MM.1S (cell line): ENCODE data around the gene PRSS36.

Experiments
- EZH2 ChIP-seq: fragments of 300-600 bp; sonication (generic); optimal IDR thresholded peaks from 2 replicates; pipeline ENCODE3; 2017; ENCODE audit warnings: low read depth, mild to moderate bottlenecking, antibody characterized with exemption, low read length, mixed read lengths
- EZH2phosphoT487 ChIP-seq: fragments of 300-600 bp; sonication (generic); IDR thresholded peaks from 2 replicates; pipeline ENCODE4 v1.6.1; 2018; ENCODE audit warnings: antibody characterized with exemption, low read length
- TF ChIP-seq, protein P1 (sequence below): fragments of 300-600 bp; sonication (generic); IDR thresholded peaks from 2 replicates; pipeline ENCODE4 v1.5.1; 2016; ENCODE audit warnings: antibody characterized with exemption, low read length, mixed read lengths

DNA sequence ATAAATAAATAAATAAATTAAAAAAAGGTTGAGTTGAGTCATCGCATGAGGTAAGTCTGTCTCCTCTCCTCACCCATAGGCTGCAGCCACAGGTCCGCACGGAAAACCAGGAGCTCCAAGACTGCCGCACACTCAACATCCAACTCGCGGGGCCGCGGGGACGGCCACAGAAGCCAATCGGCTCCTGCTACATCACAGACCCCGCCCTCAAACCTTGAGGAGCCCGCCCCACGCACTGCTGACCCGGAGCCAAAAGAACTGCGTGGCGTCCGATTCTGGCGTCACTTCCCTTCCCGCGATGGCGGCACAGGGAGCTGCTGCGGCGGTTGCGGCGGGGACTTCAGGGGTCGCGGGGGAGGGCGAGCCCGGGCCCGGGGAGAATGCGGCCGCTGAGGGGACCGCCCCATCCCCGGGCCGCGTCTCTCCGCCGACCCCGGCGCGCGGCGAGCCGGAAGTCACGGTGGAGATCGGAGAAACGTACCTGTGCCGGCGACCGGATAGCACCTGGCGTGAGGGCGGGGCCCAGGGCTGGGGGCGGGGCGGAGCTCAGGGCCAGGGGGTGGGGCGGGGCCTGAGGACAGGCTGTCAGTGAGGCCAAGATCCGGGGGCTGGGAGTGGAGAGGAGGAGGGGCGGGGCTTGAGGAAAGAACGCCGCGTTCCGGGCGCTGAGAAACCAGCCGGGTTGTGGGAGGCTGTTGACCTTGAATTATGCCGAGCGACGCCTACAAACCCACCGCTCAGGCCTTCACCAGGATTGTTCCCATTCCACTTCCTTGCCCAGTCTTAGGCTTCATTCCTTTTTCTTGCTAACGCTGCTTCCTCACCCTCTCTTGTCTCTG lies 32.3 kb downstream of the PRSS36 start, which contains the start of gene KAT8:
- TF ChIP-seq, protein P1, sequence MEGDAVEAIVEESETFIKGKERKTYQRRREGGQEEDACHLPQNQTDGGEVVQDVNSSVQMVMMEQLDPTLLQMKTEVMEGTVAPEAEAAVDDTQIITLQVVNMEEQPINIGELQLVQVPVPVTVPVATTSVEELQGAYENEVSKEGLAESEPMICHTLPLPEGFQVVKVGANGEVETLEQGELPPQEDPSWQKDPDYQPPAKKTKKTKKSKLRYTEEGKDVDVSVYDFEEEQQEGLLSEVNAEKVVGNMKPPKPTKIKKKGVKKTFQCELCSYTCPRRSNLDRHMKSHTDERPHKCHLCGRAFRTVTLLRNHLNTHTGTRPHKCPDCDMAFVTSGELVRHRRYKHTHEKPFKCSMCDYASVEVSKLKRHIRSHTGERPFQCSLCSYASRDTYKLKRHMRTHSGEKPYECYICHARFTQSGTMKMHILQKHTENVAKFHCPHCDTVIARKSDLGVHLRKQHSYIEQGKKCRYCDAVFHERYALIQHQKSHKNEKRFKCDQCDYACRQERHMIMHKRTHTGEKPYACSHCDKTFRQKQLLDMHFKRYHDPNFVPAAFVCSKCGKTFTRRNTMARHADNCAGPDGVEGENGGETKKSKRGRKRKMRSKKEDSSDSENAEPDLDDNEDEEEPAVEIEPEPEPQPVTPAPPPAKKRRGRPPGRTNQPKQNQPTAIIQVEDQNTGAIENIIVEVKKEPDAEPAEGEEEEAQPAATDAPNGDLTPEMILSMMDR: no peak
- TF ChIP-seq EZH2 (no peak), EZH2phosphoT487 (no peak)
